ENCODE data around the gene SEPTIN1. TPM values are rescaled to one million over a fixed set of nuclear protein-coding genes. Genes with fewer than 3 reads are reported as not detected.
A peak's percentile ranks its signal among the peaks of the same experiment; 100 is the strongest.

The SEPTIN1 gene
- total RNA-seq, 1 donor from 2014 or later: 2.0 TPM

GRCh38 chr16:30395992-30396585 is 13.7 kb upstream of the SEPTIN1 start:
- TF ChIP-seq CTCF (IDR thresholded peaks at IDR 0.05): no peak
- DNase-seq (ENCODE audit: extremely low spot score, unreplicated experiment): no peak
- Mint-ChIP-seq H3K9me3 (ENCODE audit: unreplicated experiment) (no peaks in the 10 kb centered on the region), H3K27ac (ENCODE audit: unreplicated experiment) (peak overlapping the region; percentile 76), H3K27me3 (ENCODE audit: unreplicated experiment) (no peaks in the 10 kb centered on the region), H3K4me1 (ENCODE audit: unreplicated experiment) (peaks cover 32% of the 10 kb centered on the region), H3K4me3 (ENCODE audit: unreplicated experiment) (peak overlapping the region; percentile 82), H3K36me3 (ENCODE audit: unreplicated experiment) (no peaks in the 10 kb centered on the region)

GRCh38 chr16:30395155-30395991 is 13.0 kb upstream of the SEPTIN1 start, which contains the start of gene ZNF48:
Gene ZNF48, plus strand, starts transcription at chr16:30395420. Its CDS starts 375 bp downstream, at chr16:30395795.
- Mint-ChIP-seq H3K9me3 (ENCODE audit: unreplicated experiment) (no peaks in the 10 kb centered on the region), H3K27me3 (ENCODE audit: unreplicated experiment) (no peaks in the 10 kb centered on the region), H3K27ac (ENCODE audit: unreplicated experiment) (peak within 1 kb of the TSS; percentile 98), H3K4me3 (ENCODE audit: unreplicated experiment) (peak within 1 kb of the TSS; percentile 97), H3K36me3 (ENCODE audit: unreplicated experiment) (no peaks in the 10 kb centered on the region), H3K4me1 (ENCODE audit: unreplicated experiment) (peaks cover 28% of the 10 kb centered on the region)
- peak; percentile 31 for TF ChIP-seq CTCF (IDR thresholded peaks at IDR 0.05)
- DNase-seq (ENCODE audit: extremely low spot score, unreplicated experiment): peak; percentile 94

GRCh38 chr16:30394592-30395154 is 12.3 kb upstream of the SEPTIN1 start:
- Mint-ChIP-seq H3K36me3 (ENCODE audit: unreplicated experiment) (no peaks in the 10 kb centered on the region), H3K4me3 (ENCODE audit: unreplicated experiment) (peak overlapping the region; percentile 97), H3K9me3 (ENCODE audit: unreplicated experiment) (no peaks in the 10 kb centered on the region), H3K27me3 (ENCODE audit: unreplicated experiment) (no peaks in the 10 kb centered on the region), H3K4me1 (ENCODE audit: unreplicated experiment) (peaks cover 23% of the 10 kb centered on the region), H3K27ac (ENCODE audit: unreplicated experiment) (peak overlapping the region; percentile 98)
- DNase-seq (ENCODE audit: extremely low spot score, unreplicated experiment): peak; percentile 87
- TF ChIP-seq CTCF (IDR thresholded peaks at IDR 0.05): no peak

GRCh38 chr16:30383521-30383920 is 1.2 kb upstream of the SEPTIN1 start:
- no peak for TF ChIP-seq CTCF (IDR thresholded peaks at IDR 0.05)
- Mint-ChIP-seq H3K27me3 (ENCODE audit: unreplicated experiment) (no peaks in the 10 kb centered on the region), H3K4me1 (ENCODE audit: unreplicated experiment) (peaks cover 16% of the 10 kb centered on the region), H3K36me3 (ENCODE audit: unreplicated experiment) (no peaks in the 10 kb centered on the region), H3K27ac (ENCODE audit: unreplicated experiment) (no peak overlapping the region), H3K9me3 (ENCODE audit: unreplicated experiment) (no peaks in the 10 kb centered on the region), H3K4me3 (ENCODE audit: unreplicated experiment) (no peak overlapping the region)
- no peak for DNase-seq (ENCODE audit: extremely low spot score, unreplicated experiment)

Measured in osteocyte (in vitro differentiated cells).